IMR-90 (cell line): ENCODE results near the gene RUSF1.

Source experiments
- FOS ChIP-seq: fragments of 150-350 bp; IDR thresholded peaks from 2 replicates; pipeline ENCODE4 v1.6.1; 2016; ENCODE audit warnings: low read depth, low read length
- MXI1 ChIP-seq: IDR thresholded peaks from 2 replicates; pipeline ENCODE4 v1.6.1; 2012; ENCODE audit warnings: low read depth, mild to moderate bottlenecking, low read length, moderate library complexity, borderline replicate concordance
- TF ChIP-seq, protein P1 (sequence below): conservative IDR thresholded peaks from 2 replicates; pipeline ENCODE4 v1.5.1; 2012; ENCODE audit warnings: mild to moderate bottlenecking, low read depth, low read length, improper control_type of control experiment

DNA sequence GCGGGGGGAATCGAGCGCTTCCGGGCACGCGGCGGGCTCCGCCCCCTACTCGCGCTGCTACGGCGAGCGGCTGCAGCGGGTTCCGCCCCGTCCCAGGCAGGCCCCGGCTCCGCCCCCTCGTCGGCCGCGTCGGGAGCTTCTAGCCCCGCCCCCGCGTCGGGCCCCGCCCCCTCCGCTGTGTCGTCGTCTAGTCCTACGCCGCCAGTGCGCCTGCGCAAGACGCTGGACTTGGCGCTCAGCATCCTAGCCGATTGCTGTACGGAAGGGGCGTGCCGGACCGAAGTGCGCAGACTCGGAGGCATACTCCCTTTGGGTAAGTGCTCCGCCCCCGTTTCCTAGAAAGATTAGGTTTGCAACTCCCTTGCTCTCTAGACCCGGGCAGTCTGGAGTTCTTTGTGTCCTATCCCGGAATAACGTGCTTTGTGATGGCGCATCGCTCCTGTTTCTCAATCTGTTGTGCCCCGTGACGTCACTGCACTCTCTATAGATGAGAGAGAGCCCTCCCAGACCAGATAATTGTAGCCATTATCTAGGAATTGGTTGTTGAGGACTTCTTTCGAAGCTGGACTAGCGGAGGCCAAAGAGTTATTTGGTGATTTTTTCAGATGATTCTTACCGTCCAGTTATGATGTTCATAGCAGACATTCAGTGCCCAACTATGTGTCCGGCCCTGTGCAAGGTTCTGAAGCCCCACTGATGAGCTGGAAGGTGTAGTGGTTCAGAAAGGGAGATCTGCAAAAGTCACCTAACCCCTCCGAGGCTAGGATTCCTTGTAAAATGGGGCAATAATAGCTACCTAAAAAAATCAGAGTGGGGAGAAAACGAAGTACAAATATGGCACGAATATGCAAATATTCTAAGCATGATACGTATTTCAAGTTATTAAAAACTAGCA is 48.3 kb downstream of the RUSF1 start:
- TF ChIP-seq, protein P1, sequence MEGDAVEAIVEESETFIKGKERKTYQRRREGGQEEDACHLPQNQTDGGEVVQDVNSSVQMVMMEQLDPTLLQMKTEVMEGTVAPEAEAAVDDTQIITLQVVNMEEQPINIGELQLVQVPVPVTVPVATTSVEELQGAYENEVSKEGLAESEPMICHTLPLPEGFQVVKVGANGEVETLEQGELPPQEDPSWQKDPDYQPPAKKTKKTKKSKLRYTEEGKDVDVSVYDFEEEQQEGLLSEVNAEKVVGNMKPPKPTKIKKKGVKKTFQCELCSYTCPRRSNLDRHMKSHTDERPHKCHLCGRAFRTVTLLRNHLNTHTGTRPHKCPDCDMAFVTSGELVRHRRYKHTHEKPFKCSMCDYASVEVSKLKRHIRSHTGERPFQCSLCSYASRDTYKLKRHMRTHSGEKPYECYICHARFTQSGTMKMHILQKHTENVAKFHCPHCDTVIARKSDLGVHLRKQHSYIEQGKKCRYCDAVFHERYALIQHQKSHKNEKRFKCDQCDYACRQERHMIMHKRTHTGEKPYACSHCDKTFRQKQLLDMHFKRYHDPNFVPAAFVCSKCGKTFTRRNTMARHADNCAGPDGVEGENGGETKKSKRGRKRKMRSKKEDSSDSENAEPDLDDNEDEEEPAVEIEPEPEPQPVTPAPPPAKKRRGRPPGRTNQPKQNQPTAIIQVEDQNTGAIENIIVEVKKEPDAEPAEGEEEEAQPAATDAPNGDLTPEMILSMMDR: no peak
- TF ChIP-seq MXI1: no peak
- no peak for TF ChIP-seq FOS
